ENCODE data around the gene PCOLCE2.

DNA sequence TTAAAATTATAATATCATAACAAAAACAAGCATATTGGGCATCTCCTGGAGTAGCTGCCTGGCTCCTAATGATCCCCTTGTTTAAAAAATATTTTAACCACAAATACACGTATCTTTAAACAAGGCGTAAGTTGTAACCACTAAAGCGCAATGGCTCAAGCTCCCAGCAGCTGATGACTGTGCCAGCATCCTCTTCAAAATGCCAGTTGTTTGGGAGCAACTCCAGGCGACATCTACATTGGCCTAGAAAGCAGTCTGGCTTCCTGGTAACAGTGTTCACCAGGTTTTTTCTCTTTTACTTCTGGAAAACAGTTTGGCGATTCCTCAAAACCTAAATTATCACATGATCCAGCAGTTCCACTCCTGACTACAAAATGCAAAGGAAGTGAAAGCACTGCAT lies 13.8 kb downstream of the PCOLCE2 start:
- TF ChIP-seq, protein P1, sequence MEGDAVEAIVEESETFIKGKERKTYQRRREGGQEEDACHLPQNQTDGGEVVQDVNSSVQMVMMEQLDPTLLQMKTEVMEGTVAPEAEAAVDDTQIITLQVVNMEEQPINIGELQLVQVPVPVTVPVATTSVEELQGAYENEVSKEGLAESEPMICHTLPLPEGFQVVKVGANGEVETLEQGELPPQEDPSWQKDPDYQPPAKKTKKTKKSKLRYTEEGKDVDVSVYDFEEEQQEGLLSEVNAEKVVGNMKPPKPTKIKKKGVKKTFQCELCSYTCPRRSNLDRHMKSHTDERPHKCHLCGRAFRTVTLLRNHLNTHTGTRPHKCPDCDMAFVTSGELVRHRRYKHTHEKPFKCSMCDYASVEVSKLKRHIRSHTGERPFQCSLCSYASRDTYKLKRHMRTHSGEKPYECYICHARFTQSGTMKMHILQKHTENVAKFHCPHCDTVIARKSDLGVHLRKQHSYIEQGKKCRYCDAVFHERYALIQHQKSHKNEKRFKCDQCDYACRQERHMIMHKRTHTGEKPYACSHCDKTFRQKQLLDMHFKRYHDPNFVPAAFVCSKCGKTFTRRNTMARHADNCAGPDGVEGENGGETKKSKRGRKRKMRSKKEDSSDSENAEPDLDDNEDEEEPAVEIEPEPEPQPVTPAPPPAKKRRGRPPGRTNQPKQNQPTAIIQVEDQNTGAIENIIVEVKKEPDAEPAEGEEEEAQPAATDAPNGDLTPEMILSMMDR (IDR thresholded peaks at IDR 0.05), result no peak
- TF ChIP-seq POLR2A (IDR thresholded peaks at IDR 0.05), result no peak

Data from adrenal gland (tissue), 5 donors.